Breast epithelium (tissue), 4 donors: ENCODE data around the gene CENPT. TPM values are rescaled to one million over a fixed set of nuclear protein-coding genes. Genes with fewer than 3 reads are reported as not detected.

ENCODE experiments used
- DNase-seq, 2 donors: peaks; one replicate each; pipeline ENCODE4 v3.0.0-alpha.2; 2019; ENCODE audit warnings: low spot score in 2 of 2
- H3K27ac ChIP-seq, 2 donors: fragments of 200-600 bp; sonication (generic) in 1 of 2; one replicate each; pipeline ENCODE4 v1.5.1; 2016 to 2019; ENCODE audit warnings: mild to moderate bottlenecking in 1 of 2
- H3K27me3 ChIP-seq, 2 donors: fragments of 200-600 bp; sonication (generic) in 1 of 2; one replicate each; pipeline versions ENCODE4 v1.5.1 to v1.6.0; 2017 to 2019; ENCODE audit warnings: control low read depth in 1 of 2, mild to moderate bottlenecking in 1 of 2
- H3K36me3 ChIP-seq: fragments of 200-600 bp; one replicate; pipeline ENCODE4 v1.5.1; 2019
- H3K4me1 ChIP-seq, 2 donors: fragments of 200-600 bp; sonication (generic); one replicate each; pipeline ENCODE4 v1.5.1; 2016 to 2019; ENCODE audit warnings: control low read depth in 1 of 2
- H3K4me3 ChIP-seq, 3 donors: fragments of 200-600 bp; sonication (generic); 1 replicate in 2 of 3; 2 replicates in 1 of 3; pipeline ENCODE4 v1.5.1; 2016 to 2019; ENCODE audit warnings: mild to moderate bottlenecking in 3 of 3, moderate library complexity in 2 of 3
- H3K9me3 ChIP-seq, 2 donors: fragments of 200-600 bp; sonication (generic) in 1 of 2; one replicate each; pipeline ENCODE4 v1.5.1; 2016 to 2019; ENCODE audit warnings: control low read depth in 1 of 2
- CTCF ChIP-seq, 3 donors: fragments of 450-650 bp; IDR thresholded peaks; one replicate each; pipeline ENCODE4 v1.5.1; 2016 to 2017; ENCODE audit warnings: antibody characterized with exemption in 3 of 3, mild to moderate bottlenecking in 3 of 3, moderate library complexity in 3 of 3
- POLR2A ChIP-seq: fragments of 450-650 bp; IDR thresholded peaks from one replicate; pipeline ENCODE4 v1.6.1; 2016; ENCODE audit warnings: antibody characterized with exemption, mild to moderate bottlenecking, moderate library complexity
- POLR2AphosphoS5 ChIP-seq, 3 donors: sonication (generic); formaldehyde crosslinking; IDR thresholded peaks; one replicate each; pipeline ENCODE4 v1.6.1; 2017; ENCODE audit warnings: antibody characterized with exemption in 3 of 3
- intact Hi-C: fragments of 100-400 bp; cut with DNase I; formaldehyde crosslinking; loops from one replicate; pipeline ENCODE4 v1.15.1; 2023; ENCODE audit warnings: low total_unique reads
- total RNA-seq, 3 donors: library from RNA; depleted of rRNA; stranded (reverse); fragments of >200 nt; gene quantifications; one replicate each; pipeline ENCODE4 v1.1.0, GENCODE V29; 2016

CENPT gene
- total RNA-seq, 3 donors from 2014 or later = 35.0 to 52.0 (median 51.5) TPM

- intact Hi-C loops = loop anchor here (10.0 kb wide), 1 partner anchor 173 kb away; no protein-coding TSS in a partner anchor
- Histone ChIP-seq H3K27ac (peak overlapping the region; percentile 86 to 88), H3K36me3 (no peaks in the 10 kb centered on the region), H3K9me3 (no peaks in the 10 kb centered on the region), H3K4me1 (peaks cover 0 to 20% of the 10 kb centered on the region in 2 donors), H3K27me3 (no peaks in the 10 kb centered on the region), H3K4me3 (peak overlapping the region; percentile 82 to 98 (median 97))
- no peak for DNase-seq
- no peak for TF ChIP-seq POLR2AphosphoS5 (IDR thresholded peaks at IDR 0.05)
- no peak for TF ChIP-seq CTCF (IDR thresholded peaks at IDR 0.05)
- TF ChIP-seq POLR2A = no peak
These were observed 24.7 kb upstream of the CENPT start for GRCh38 chr16:67872131-67872630.

- intact Hi-C loops = loop anchor here (10.0 kb wide), 1 partner anchor 174 kb away; no protein-coding TSS in a partner anchor
- no peak overlapping the region for H3K27ac ChIP-seq
- H3K27me3 ChIP-seq = no peaks in the 10 kb centered on the region
These were observed 23.8 kb upstream of the CENPT start for GRCh38 chr16:67871256-67871655.

GRCh38 chr16:67869653-67870052 lies 22.2 kb upstream of the CENPT start:
- intact Hi-C loops = loop anchor here (10.0 kb wide), 1 partner anchor 175 kb away; no protein-coding TSS in a partner anchor
- Histone ChIP-seq H3K27ac (no peak overlapping the region), H3K4me1 (peaks cover 0 to 15% of the 10 kb centered on the region in 2 donors), H3K36me3 (no peaks in the 10 kb centered on the region), H3K27me3 (no peaks in the 10 kb centered on the region), H3K4me3 (no peak overlapping the region), H3K9me3 (no peaks in the 10 kb centered on the region)
- DNase-seq = no peak
- TF ChIP-seq CTCF (IDR thresholded peaks at IDR 0.05) (no peak), POLR2A (no peak), POLR2AphosphoS5 (IDR thresholded peaks at IDR 0.05) (no peak)

More at GRCh38 chr16:67871256-67871655, 23.8 kb upstream of the CENPT start:
- Histone ChIP-seq H3K36me3 (no peaks in the 10 kb centered on the region), H3K9me3 (no peaks in the 10 kb centered on the region), H3K4me1 (peaks cover 0 to 20% of the 10 kb centered on the region in 2 donors), H3K4me3 (no peak overlapping the region)
- DNase-seq = no peak
- TF ChIP-seq POLR2AphosphoS5 (IDR thresholded peaks at IDR 0.05) (no peak), CTCF (IDR thresholded peaks at IDR 0.05) (no peak), POLR2A (no peak)

GRCh38 chr16:67868290-67868689 lies 20.8 kb upstream of the CENPT start:
- no peaks in the 10 kb centered on the region for H3K27me3 ChIP-seq
- no peaks in the 10 kb centered on the region for H3K9me3 ChIP-seq
- peaks cover 0 to 10% of the 10 kb centered on the region in 2 donors for H3K4me1 ChIP-seq
- no peak overlapping the region for H3K4me3 ChIP-seq
- no peak overlapping the region for H3K27ac ChIP-seq
- H3K36me3 ChIP-seq = no peaks in the 10 kb centered on the region
- no peak for DNase-seq
- intact Hi-C loops = no loop called here
- TF ChIP-seq CTCF (IDR thresholded peaks at IDR 0.05) = no peak
- TF ChIP-seq POLR2A = no peak

- TF ChIP-seq CTCF (IDR thresholded peaks at IDR 0.05) = no peak
- no peak for TF ChIP-seq POLR2A
- no peak for TF ChIP-seq POLR2AphosphoS5 (IDR thresholded peaks at IDR 0.05)
- intact Hi-C loops = no loop called here
- no peaks in the 10 kb centered on the region for H3K27me3 ChIP-seq
- no peaks in the 10 kb centered on the region for H3K36me3 ChIP-seq
- peaks cover 0 to 4% of the 10 kb centered on the region in 2 donors for H3K4me1 ChIP-seq
- H3K4me3 ChIP-seq = no peak overlapping the region
- no peak for DNase-seq
- H3K9me3 ChIP-seq = no peaks in the 10 kb centered on the region
- H3K27ac ChIP-seq = no peak overlapping the region
These were observed 17.8 kb upstream of the CENPT start for GRCh38 chr16:67865318-67865717.
